Cardiac muscle cell (in vitro differentiated cells and primary cell): ENCODE measurements around the gene ST6GALNAC3. TPM values are rescaled to one million over a fixed set of nuclear protein-coding genes. Genes with fewer than 3 reads are reported as not detected.

ENCODE experiments used
- DNase-seq, 2 donors: peaks; one replicate each; pipeline versions ENCODE4 v3.0.0 to v3.0.0-alpha.2; 2010 to 2017; ENCODE audit warnings: low read depth in 1 of 2, low spot score in 1 of 2
- H3K27ac ChIP-seq: fragments of 200-600 bp; sonication (generic); 2 replicates; pipeline ENCODE4 v1.5.1; 2016
- H3K27me3 ChIP-seq: fragments of 200-600 bp; sonication (generic); 2 replicates; pipeline ENCODE4 v1.6.0; 2016; ENCODE audit warnings: control low read depth
- H3K36me3 ChIP-seq: fragments of 200-600 bp; sonication (generic); 2 replicates; pipeline ENCODE4 v1.5.1; 2016; ENCODE audit warnings: control low read depth
- H3K4me1 ChIP-seq: fragments of 200-600 bp; sonication (generic); 2 replicates; pipeline ENCODE4 v1.8.1; 2017; ENCODE audit warnings: low read depth, mild to moderate bottlenecking, mixed run types
- H3K4me3 ChIP-seq: fragments of 200-600 bp; sonication (generic); 2 replicates; pipeline ENCODE4 v1.5.1; 2016; ENCODE audit warnings: mild to moderate bottlenecking
- H3K9me3 ChIP-seq: fragments of 200-600 bp; sonication (generic); 2 replicates; pipeline ENCODE4 v1.5.1; 2017; ENCODE audit warnings: low read depth, mild to moderate bottlenecking, control low read depth
- CTCF ChIP-seq: IDR thresholded peaks from 2 replicates; pipeline ENCODE4 v1.5.1; 2012; ENCODE audit warnings: low read depth, mild to moderate bottlenecking, low read length
- polyA plus RNA-seq: library from polyadenylated mRNA; unstranded; fragments of >200 nt; fragmentation: Nextera tagmentation; extraction: Ambion mirVana; gene quantifications from 2 replicates; pipeline ENCODE4 v1.2.1, GENCODE V29; 2016
- total RNA-seq: library from RNA; depleted of rRNA; stranded (reverse); fragments of >200 nt; gene quantifications from 2 replicates; pipeline ENCODE4 v1.2.3, GENCODE V29; 2016

The ST6GALNAC3 gene
- total and polyA plus RNA-seq, 2 experiments from 2014 or later = 10.4 to 14.8 TPM

GRCh38 chr1:76585980-76586674, 511.6 kb downstream of the ST6GALNAC3 start:
- Histone ChIP-seq H3K27ac (no peak overlapping the region), H3K9me3 (no peaks in the 10 kb centered on the region), H3K4me3 (no peak overlapping the region), H3K36me3 (no peaks in the 10 kb centered on the region), H3K27me3 (no peaks in the 10 kb centered on the region), H3K4me1 (no peaks in the 10 kb centered on the region)
- no peak for TF ChIP-seq CTCF
- DNase-seq = no peak

- Histone ChIP-seq H3K4me1 (no peaks in the 10 kb centered on the region), H3K9me3 (no peaks in the 10 kb centered on the region), H3K4me3 (no peak overlapping the region), H3K27me3 (no peaks in the 10 kb centered on the region), H3K27ac (no peak overlapping the region), H3K36me3 (no peaks in the 10 kb centered on the region)
- no peak for TF ChIP-seq CTCF
- no peak for DNase-seq
Observed at GRCh38 chr1:76587212-76587611, 512.7 kb downstream of the ST6GALNAC3 start.

GRCh38 chr1:76591461-76591860, 516.9 kb downstream of the ST6GALNAC3 start:
- Histone ChIP-seq H3K4me1 (no peaks in the 10 kb centered on the region), H3K4me3 (no peak overlapping the region), H3K27me3 (no peaks in the 10 kb centered on the region), H3K27ac (no peak overlapping the region), H3K36me3 (no peaks in the 10 kb centered on the region), H3K9me3 (no peaks in the 10 kb centered on the region)
- DNase-seq = no peak
- TF ChIP-seq CTCF = no peak

GRCh38 chr1:76591963-76592362, 517.4 kb downstream of the ST6GALNAC3 start:
- no peaks in the 10 kb centered on the region for H3K27me3 ChIP-seq
- no peak for TF ChIP-seq CTCF
- H3K36me3 ChIP-seq = no peaks in the 10 kb centered on the region
- H3K4me3 ChIP-seq = no peak overlapping the region
- H3K4me1 ChIP-seq = no peaks in the 10 kb centered on the region
- no peaks in the 10 kb centered on the region for H3K9me3 ChIP-seq
- H3K27ac ChIP-seq = no peak overlapping the region
- DNase-seq = no peak

GRCh38 chr1:76593141-76593540, 518.6 kb downstream of the ST6GALNAC3 start:
- TF ChIP-seq CTCF = no peak
- Histone ChIP-seq H3K36me3 (no peaks in the 10 kb centered on the region), H3K4me3 (no peak overlapping the region), H3K27ac (no peak overlapping the region), H3K4me1 (no peaks in the 10 kb centered on the region), H3K27me3 (no peaks in the 10 kb centered on the region), H3K9me3 (no peaks in the 10 kb centered on the region)
- DNase-seq = no peak
